Measurements from ENCODE around the gene NUP205.

GRCh38 chr7:135537905-135538304 lies 19.8 kb upstream of the NUP205 start:
- no peak for TF ChIP-seq CTCF (IDR thresholded peaks at IDR 0.05; ENCODE audit: borderline replicate concordance, extremely low read depth, low read length, poor library complexity, severe bottlenecking)
- no peak for TF ChIP-seq EZH2 (IDR thresholded peaks at IDR 0.05; ENCODE audit: borderline replicate concordance, low read depth, low read length, severe bottlenecking)

Measured in DND-41 (cell line).